Endothelial cell of umbilical vein (primary cell): Measurements from ENCODE around the gene WSB1. TPM values are rescaled to one million over a fixed set of nuclear protein-coding genes. Genes with fewer than 3 reads are reported as not detected.

Experiments
- BruUV-seq: library from RNA; stranded (reverse); fragments of 400-500 nt; replicated peaks from 2 replicates; lab custom pipeline; 2021; lab: Mats Ljungman, UMichigan
- CTCF ChIA-PET: fragments of 300-600, 350-600 bp; sonication (Branson Sonifier 250); formaldehyde crosslinking; loops from one replicate; lab custom pipeline; 2021; ENCODE audit warnings: antibody characterized with exemption, inconsistent platforms; lab: Charles Lee
- POLR2A ChIA-PET: fragments of 300-600, 350-600 bp; sonication (Branson Sonifier 250); formaldehyde crosslinking; loops from one replicate; lab custom pipeline; 2021; ENCODE audit warnings: antibody characterized with exemption, inconsistent platforms; lab: Charles Lee
- DNase-seq: peaks from one replicate; pipeline ENCODE4 v3.0.0-alpha.2; 2011; ENCODE audit warnings: low read depth, low spot score
- FAIRE-seq: peaks from 2 replicates; lab custom pipeline; 2011; peaks lifted over from hg19 to GRCh38; lab: Jason Lieb, UNC
- H2AFZ ChIP-seq: 2 replicates; pipeline ENCODE4 v1.6.0; 2012; ENCODE audit warnings: low read depth, low read length, control low read depth, inconsistent platforms
- H3K27ac ChIP-seq: 2 replicates; pipeline ENCODE4 v1.5.1; 2011; ENCODE audit warnings: low read depth, mild to moderate bottlenecking, control low read depth, low read length, moderate library complexity; ENCODE audit not compliant: insufficient read depth
- H3K27me3 ChIP-seq, 2 experiments: 2 replicates each; pipeline versions ENCODE4 v1.6.0 to v1.6.1; 2011; ENCODE audit warnings: low read length in 2 of 2, mixed read lengths in 1 of 2; ENCODE audit not compliant: control insufficient read depth in 2 of 2, insufficient read depth in 2 of 2
- H3K36me3 ChIP-seq, 2 experiments: 2 replicates in 1 of 2; 3 replicates in 1 of 2; pipeline ENCODE4 v1.5.1; 2011; ENCODE audit warnings: low read length in 2 of 2, mild to moderate bottlenecking in 1 of 2, moderate library complexity in 1 of 2; ENCODE audit not compliant: control insufficient read depth in 2 of 2, insufficient read depth in 2 of 2; ENCODE audit errors: extremely low read depth in 1 of 2
- H3K4me1 ChIP-seq: 3 replicates; pipeline ENCODE4 v1.5.1; 2011; ENCODE audit warnings: mild to moderate bottlenecking, low read length; ENCODE audit not compliant: control insufficient read depth, insufficient read depth; ENCODE audit errors: extremely low read depth
- H3K4me2 ChIP-seq: 2 replicates; pipeline ENCODE4 v1.6.1; 2011; ENCODE audit warnings: low read length, control low read depth, mixed read lengths; ENCODE audit not compliant: insufficient read depth
- H3K4me3 ChIP-seq, 3 experiments: fragments of 200-600 bp in 1 of 3; sonication (generic), shearing (Covaris generic) in 1 of 3; replicated peaks in 1 of 3; 2 replicates each; pipeline ENCODE4 v1.5.1; 2011 to 2016; ENCODE audit warnings: control low read depth in 3 of 3, low read length in 3 of 3, mild to moderate bottlenecking in 2 of 3, inconsistent platforms in 1 of 3, low read depth in 1 of 3, moderate library complexity in 1 of 3; ENCODE audit not compliant: insufficient read depth in 1 of 3
- H3K79me2 ChIP-seq: 2 replicates; pipeline ENCODE4 v1.6.0; 2012; ENCODE audit warnings: low read length, inconsistent platforms; ENCODE audit not compliant: control insufficient read depth, insufficient read depth
- H3K9ac ChIP-seq: replicated peaks from 2 replicates; pipeline ENCODE3; 2011; ENCODE audit warnings: low read length, control low read depth; ENCODE audit not compliant: insufficient read depth; ENCODE audit errors: extremely low read depth
- H3K9me1 ChIP-seq: replicated peaks from 3 replicates; pipeline ENCODE4 v1.6.0; 2011; ENCODE audit warnings: mild to moderate bottlenecking, low read length; ENCODE audit not compliant: control insufficient read depth, insufficient read depth; ENCODE audit errors: extremely low read depth
- H3K9me3 ChIP-seq: replicated peaks from 2 replicates; pipeline ENCODE4 v1.5.1; 2012; ENCODE audit warnings: low read length, inconsistent platforms; ENCODE audit not compliant: control insufficient read depth, insufficient read depth
- H4K20me1 ChIP-seq: replicated peaks from 2 replicates; pipeline ENCODE3; 2011; ENCODE audit warnings: mild to moderate bottlenecking, low read length; ENCODE audit not compliant: control insufficient read depth, insufficient read depth; ENCODE audit errors: extremely low read depth
- EZH2 ChIP-seq: IDR thresholded peaks from 2 replicates; pipeline ENCODE4 v1.6.1; 2012; ENCODE audit warnings: borderline replicate concordance, low read depth, mild to moderate bottlenecking, moderate library complexity, low read length, inconsistent platforms; ENCODE audit not compliant: severe bottlenecking
- FOS ChIP-seq: IDR thresholded peaks from 2 replicates; pipeline ENCODE4 v1.6.1; 2011; ENCODE audit warnings: mild to moderate bottlenecking, low read length, moderate library complexity, borderline replicate concordance; ENCODE audit not compliant: insufficient read depth
- GATA2 ChIP-seq: IDR thresholded peaks from 2 replicates; pipeline ENCODE4 v1.7.0; 2011; ENCODE audit warnings: low read depth, mild to moderate bottlenecking, moderate library complexity, mixed read lengths, low read length; ENCODE audit not compliant: insufficient read length, insufficient read depth
- JUN ChIP-seq: IDR thresholded peaks from 2 replicates; pipeline ENCODE4 v1.6.1; 2011; ENCODE audit warnings: borderline replicate concordance, low read depth; ENCODE audit not compliant: insufficient read length, insufficient read depth
- MYC ChIP-seq: IDR thresholded peaks from one replicate; pipeline ENCODE4 v1.6.1; 2011; ENCODE audit warnings: mild to moderate bottlenecking, low read depth, low read length
- POLR2A ChIP-seq: IDR thresholded peaks from 2 replicates; pipeline ENCODE4 v1.6.1; 2012; ENCODE audit warnings: low read depth, mild to moderate bottlenecking, control low read depth, low read length
- POLR2AphosphoS5 ChIP-seq: IDR thresholded peaks from 2 replicates; pipeline ENCODE4 v1.6.1; 2012; ENCODE audit warnings: low read depth, mild to moderate bottlenecking, control low read depth, low read length, moderate library complexity; ENCODE audit not compliant: insufficient read depth
- dilution Hi-C: fragments of 300-500 bp; cut with MboI; formaldehyde crosslinking; loops from one replicate; pipeline ENCODE4 v1.15.0; 2019; ENCODE audit warnings: low sequenced_read_pairs; ENCODE audit not compliant: extremely low pct_ligation_motif_present
- intact Hi-C: fragments of 100-400 bp; cut with micrococcal nuclease; formaldehyde crosslinking; loops from one replicate; pipeline ENCODE4 v1.10.0; 2022
- polyA plus RNA-seq, 4 experiments: library from polyadenylated mRNA; depleted of rRNA in 3 of 4; stranded (reverse) in 3 of 4; unstranded in 1 of 4; fragments of >200 nt; gene quantifications; 2 replicates each; pipeline versions ENCODE4 v1.2.1 to v1.2.3, GENCODE V29; 2011 to 2012; ENCODE audit warnings: missing spikeins in 1 of 4
- total RNA-seq: library from RNA; stranded (reverse); gene quantifications from 2 replicates; pipeline ENCODE4 v1.2.3, GENCODE V29; 2021
- TF ChIP-seq, protein P1 (sequence below): IDR thresholded peaks from 2 replicates; pipeline ENCODE4 v1.6.1; 2011; ENCODE audit not compliant: insufficient read depth, insufficient read length

The WSB1 gene
- total and polyA plus RNA-seq, 2 donors (not counting 3 experiments of a cell fraction or from before 2014, with no cell fraction given) = 471 to 736 TPM

GRCh38 chr17:27345141-27345904 lies 51.4 kb downstream of the WSB1 start:
- TF ChIP-seq POLR2A (no peak), JUN (no peak), EZH2 (no peak), MYC (no peak), POLR2AphosphoS5 (no peak), GATA2 (no peak), FOS (no peak)
- TF ChIP-seq, protein P1, sequence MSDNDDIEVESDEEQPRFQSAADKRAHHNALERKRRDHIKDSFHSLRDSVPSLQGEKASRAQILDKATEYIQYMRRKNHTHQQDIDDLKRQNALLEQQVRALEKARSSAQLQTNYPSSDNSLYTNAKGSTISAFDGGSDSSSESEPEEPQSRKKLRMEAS = no peak
- no peaks in the 10 kb centered on the region for H4K20me1 ChIP-seq
- peak overlapping the region; percentile 55 for H3K27ac ChIP-seq
- no peak for DNase-seq
- no peak overlapping the region for H3K4me3 ChIP-seq
- H3K9me1 ChIP-seq = no peaks in the 10 kb centered on the region
- no peak overlapping the region for H2AFZ ChIP-seq
- FAIRE-seq = no peak
- no peaks in the 10 kb centered on the region for H3K27me3 ChIP-seq
- dilution Hi-C loops = no loop called here
- H3K4me1 ChIP-seq = peaks cover 44% of the 10 kb centered on the region
- no peaks in the 10 kb centered on the region for H3K36me3 ChIP-seq
- no peak overlapping the region for H3K4me2 ChIP-seq
- H3K9ac ChIP-seq = no peak overlapping the region
- no TSS peak for BruUV-seq
- ChIA-PET POLR2A (no interaction called here), CTCF (interaction anchor here (1.5 to 3.8 kb wide), 7 partner anchors 12 to 254 kb away, joined by 3 to 20 read pairs (median 5); partner anchors contain the start of gene KSR1)
- no peaks in the 10 kb centered on the region for H3K79me2 ChIP-seq
- intact Hi-C loops = no loop called here
- H3K9me3 ChIP-seq = no peaks in the 10 kb centered on the region
